ENCODE results near the gene ECT2L. TPM values are rescaled to one million over a fixed set of nuclear protein-coding genes. Genes with fewer than 3 reads are reported as not detected.

ECT2L gene
- total and polyA plus RNA-seq, 2 of the 13 experiments (the other 11 are each of a cell fraction or from before 2014, with no cell fraction given), result 0.12 TPM; not detected in 1

DNA sequence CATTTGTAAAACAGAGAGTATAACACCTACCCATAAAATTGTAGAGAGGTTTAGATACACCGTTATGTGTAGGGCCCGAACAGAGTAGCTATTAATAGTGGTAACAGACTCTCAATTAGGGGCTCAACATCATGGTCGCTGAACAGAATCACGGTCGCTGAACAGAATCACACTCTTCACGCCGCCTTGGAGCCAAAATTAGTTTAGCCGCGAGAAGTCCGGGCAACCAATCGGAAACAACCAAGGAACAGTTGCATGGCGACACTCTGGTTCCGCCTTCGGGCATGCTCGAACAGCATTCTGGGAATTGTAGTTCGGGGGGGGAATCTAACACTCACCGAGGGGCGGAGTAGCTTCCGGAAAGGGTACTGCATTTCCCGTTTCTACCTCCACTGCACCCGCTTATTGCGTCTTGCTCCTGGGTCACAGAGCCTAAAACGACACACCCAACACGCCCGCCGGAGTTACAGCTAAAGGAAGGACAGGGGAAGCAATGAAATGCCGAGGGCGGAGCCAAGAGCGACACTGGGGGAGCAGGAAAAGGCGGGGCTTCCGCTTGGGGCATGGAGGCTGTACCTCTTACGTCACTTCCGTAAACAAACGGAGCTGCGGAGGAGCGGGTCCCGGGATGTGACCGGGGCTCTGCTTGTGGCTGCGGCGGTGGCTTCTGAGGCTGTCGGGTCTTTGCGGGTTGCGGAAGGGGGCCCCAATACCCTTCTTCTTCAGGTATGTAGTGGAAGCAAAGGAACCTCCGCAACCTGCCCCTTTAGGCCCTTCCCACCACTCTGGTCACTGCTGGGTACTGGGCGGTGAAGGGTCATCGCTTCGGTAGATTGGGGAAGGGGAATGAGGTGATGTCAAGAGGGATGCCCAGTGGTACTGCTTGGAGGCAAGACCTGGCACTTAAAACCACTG lies 22.5 kb upstream of the ECT2L start, which contains the start of gene CCDC28A (continued):
- TF ChIP-seq, protein P1, sequence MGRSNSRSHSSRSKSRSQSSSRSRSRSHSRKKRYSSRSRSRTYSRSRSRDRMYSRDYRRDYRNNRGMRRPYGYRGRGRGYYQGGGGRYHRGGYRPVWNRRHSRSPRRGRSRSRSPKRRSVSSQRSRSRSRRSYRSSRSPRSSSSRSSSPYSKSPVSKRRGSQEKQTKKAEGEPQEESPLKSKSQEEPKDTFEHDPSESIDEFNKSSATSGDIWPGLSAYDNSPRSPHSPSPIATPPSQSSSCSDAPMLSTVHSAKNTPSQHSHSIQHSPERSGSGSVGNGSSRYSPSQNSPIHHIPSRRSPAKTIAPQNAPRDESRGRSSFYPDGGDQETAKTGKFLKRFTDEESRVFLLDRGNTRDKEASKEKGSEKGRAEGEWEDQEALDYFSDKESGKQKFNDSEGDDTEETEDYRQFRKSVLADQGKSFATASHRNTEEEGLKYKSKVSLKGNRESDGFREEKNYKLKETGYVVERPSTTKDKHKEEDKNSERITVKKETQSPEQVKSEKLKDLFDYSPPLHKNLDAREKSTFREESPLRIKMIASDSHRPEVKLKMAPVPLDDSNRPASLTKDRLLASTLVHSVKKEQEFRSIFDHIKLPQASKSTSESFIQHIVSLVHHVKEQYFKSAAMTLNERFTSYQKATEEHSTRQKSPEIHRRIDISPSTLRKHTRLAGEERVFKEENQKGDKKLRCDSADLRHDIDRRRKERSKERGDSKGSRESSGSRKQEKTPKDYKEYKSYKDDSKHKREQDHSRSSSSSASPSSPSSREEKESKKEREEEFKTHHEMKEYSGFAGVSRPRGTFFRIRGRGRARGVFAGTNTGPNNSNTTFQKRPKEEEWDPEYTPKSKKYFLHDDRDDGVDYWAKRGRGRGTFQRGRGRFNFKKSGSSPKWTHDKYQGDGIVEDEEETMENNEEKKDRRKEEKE (IDR thresholded peaks at IDR 0.05), result no peak
- TF ChIP-seq ZBTB8A (CRISPR knock-in tag; IDR thresholded peaks at IDR 0.05; ENCODE audit: borderline replicate concordance, low read depth) (no peak), RXRB (CRISPR knock-in tag; IDR thresholded peaks at IDR 0.05; ENCODE audit: borderline replicate concordance) (peak; percentile 33; the same call in 1 of the 2 replicates), HOXA3 (CRISPR knock-in tag; IDR thresholded peaks at IDR 0.05) (peak; percentile 82), ZNF800 (CRISPR knock-in tag; IDR thresholded peaks at IDR 0.05) (0 out of 2 replicates have a peak, but pooled peaks have one; percentile 53), JDP2 (CRISPR knock-in tag; IDR thresholded peaks at IDR 0.05; ENCODE audit: borderline replicate concordance) (no peak), WIZ (CRISPR knock-in tag; IDR thresholded peaks at IDR 0.05) (no peak), KLF13 (CRISPR knock-in tag; IDR thresholded peaks at IDR 0.05) (no peak), PAWR (CRISPR knock-in tag; IDR thresholded peaks at IDR 0.05; ENCODE audit: borderline replicate concordance) (0 out of 2 replicates have a peak, but pooled peaks have one; percentile 20), BATF2 (CRISPR knock-in tag; IDR thresholded peaks at IDR 0.05) (no peak), SALL1 (CRISPR knock-in tag; IDR thresholded peaks at IDR 0.05) (peak; percentile 78), THAP8 (CRISPR knock-in tag; IDR thresholded peaks at IDR 0.05; ENCODE audit: borderline replicate concordance) (no peak; the same call in 1 of the 2 replicates)
- TF ChIP-seq, protein P2, sequence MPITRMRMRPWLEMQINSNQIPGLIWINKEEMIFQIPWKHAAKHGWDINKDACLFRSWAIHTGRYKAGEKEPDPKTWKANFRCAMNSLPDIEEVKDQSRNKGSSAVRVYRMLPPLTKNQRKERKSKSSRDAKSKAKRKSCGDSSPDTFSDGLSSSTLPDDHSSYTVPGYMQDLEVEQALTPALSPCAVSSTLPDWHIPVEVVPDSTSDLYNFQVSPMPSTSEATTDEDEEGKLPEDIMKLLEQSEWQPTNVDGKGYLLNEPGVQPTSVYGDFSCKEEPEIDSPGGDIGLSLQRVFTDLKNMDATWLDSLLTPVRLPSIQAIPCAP (CRISPR knock-in tag; IDR thresholded peaks at IDR 0.05; ENCODE audit: low read depth), result no peak; the same call in 1 of the 2 replicates
- TF ChIP-seq, protein P3, sequence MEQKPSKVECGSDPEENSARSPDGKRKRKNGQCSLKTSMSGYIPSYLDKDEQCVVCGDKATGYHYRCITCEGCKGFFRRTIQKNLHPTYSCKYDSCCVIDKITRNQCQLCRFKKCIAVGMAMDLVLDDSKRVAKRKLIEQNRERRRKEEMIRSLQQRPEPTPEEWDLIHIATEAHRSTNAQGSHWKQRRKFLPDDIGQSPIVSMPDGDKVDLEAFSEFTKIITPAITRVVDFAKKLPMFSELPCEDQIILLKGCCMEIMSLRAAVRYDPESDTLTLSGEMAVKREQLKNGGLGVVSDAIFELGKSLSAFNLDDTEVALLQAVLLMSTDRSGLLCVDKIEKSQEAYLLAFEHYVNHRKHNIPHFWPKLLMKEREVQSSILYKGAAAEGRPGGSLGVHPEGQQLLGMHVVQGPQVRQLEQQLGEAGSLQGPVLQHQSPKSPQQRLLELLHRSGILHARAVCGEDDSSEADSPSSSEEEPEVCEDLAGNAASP (CRISPR knock-in tag; IDR thresholded peaks at IDR 0.05; ENCODE audit: borderline replicate concordance), result no peak
- TF ChIP-seq, protein P4, sequence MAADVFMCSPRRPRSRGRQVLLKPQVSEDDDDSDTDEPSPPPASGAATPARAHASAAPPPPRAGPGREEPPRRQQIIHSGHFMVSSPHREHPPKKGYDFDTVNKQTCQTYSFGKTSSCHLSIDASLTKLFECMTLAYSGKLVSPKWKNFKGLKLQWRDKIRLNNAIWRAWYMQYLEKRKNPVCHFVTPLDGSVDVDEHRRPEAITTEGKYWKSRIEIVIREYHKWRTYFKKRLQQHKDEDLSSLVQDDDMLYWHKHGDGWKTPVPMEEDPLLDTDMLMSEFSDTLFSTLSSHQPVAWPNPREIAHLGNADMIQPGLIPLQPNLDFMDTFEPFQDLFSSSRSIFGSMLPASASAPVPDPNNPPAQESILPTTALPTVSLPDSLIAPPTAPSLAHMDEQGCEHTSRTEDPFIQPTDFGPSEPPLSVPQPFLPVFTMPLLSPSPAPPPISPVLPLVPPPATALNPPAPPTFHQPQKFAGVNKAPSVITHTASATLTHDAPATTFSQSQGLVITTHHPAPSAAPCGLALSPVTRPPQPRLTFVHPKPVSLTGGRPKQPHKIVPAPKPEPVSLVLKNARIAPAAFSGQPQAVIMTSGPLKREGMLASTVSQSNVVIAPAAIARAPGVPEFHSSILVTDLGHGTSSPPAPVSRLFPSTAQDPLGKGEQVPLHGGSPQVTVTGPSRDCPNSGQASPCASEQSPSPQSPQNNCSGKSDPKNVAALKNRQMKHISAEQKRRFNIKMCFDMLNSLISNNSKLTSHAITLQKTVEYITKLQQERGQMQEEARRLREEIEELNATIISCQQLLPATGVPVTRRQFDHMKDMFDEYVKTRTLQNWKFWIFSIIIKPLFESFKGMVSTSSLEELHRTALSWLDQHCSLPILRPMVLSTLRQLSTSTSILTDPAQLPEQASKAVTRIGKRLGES (CRISPR knock-in tag; IDR thresholded peaks at IDR 0.05; ENCODE audit: borderline replicate concordance), result no peak
